IMR-90 (cell line): ENCODE measurements around the gene MSRB1. TPM values are rescaled to one million over a fixed set of nuclear protein-coding genes. Genes with fewer than 3 reads are reported as not detected.

Experiments
- ATAC-seq: fragments of 200-7000 bp; cut with Tn5 transposase; 2 replicates; pipeline ENCODE4 v1.9.1; 2020; ENCODE audit warnings: low read depth, mild to moderate bottlenecking, moderate library complexity
- BruUV-seq: library from RNA; stranded (reverse); fragments of 400-500 nt; replicated peaks from 2 replicates; lab custom pipeline; 2021; lab: Mats Ljungman, UMichigan
- CTCF ChIA-PET: fragments of 300-600 bp; formaldehyde crosslinking; extraction: SDS; loops from one replicate; lab custom pipeline; 2021; ENCODE audit warnings: antibody characterized with exemption; lab: Yijun Ruan, JAX
- POLR2A ChIA-PET: fragments of 300-600 bp; sonication (Branson Sonifier 250); formaldehyde crosslinking; loops from one replicate; lab custom pipeline; 2022; ENCODE audit warnings: antibody characterized with exemption; ENCODE audit not compliant: unreplicated experiment; lab: Charles Lee
- DNase-seq: peaks from one replicate; pipeline ENCODE4 v3.0.0; 2013
- H2AFZ ChIP-seq: replicated peaks from 2 replicates; pipeline ENCODE3; 2013; ENCODE audit warnings: low read length, mild to moderate bottlenecking; ENCODE audit not compliant: poor library complexity
- H2AK5ac ChIP-seq: 2 replicates; pipeline ENCODE4 v1.6.1; 2013; ENCODE audit warnings: low read depth, low read length, inconsistent platforms
- H2AK9ac ChIP-seq: replicated peaks from 2 replicates; pipeline ENCODE3; 2013; ENCODE audit warnings: mild to moderate bottlenecking, low read depth, low read length, moderate library complexity; ENCODE audit not compliant: poor library complexity
- H2BK120ac ChIP-seq: 2 replicates; pipeline ENCODE4 v1.6.1; 2013; ENCODE audit warnings: low read depth, low read length, inconsistent platforms
- H2BK15ac ChIP-seq: 3 replicates; pipeline ENCODE4 v1.6.1; 2013; ENCODE audit warnings: low read depth, low read length, inconsistent platforms
- H2BK20ac ChIP-seq: 2 replicates; pipeline ENCODE4 v1.6.1; 2013; ENCODE audit warnings: low read depth, mild to moderate bottlenecking, inconsistent platforms, low read length, moderate library complexity
- H2BK5ac ChIP-seq: 2 replicates; pipeline ENCODE4 v1.6.1; 2013; ENCODE audit warnings: mild to moderate bottlenecking, low read depth, low read length, inconsistent platforms; ENCODE audit not compliant: poor library complexity, severe bottlenecking
- H3K14ac ChIP-seq: replicated peaks from 2 replicates; pipeline ENCODE4 v1.6.1; 2013; ENCODE audit warnings: low read depth, low read length, inconsistent platforms
- H3K18ac ChIP-seq: 2 replicates; pipeline ENCODE4 v1.6.1; 2013; ENCODE audit warnings: low read depth, low read length, control low read depth
- H3K23ac ChIP-seq: 2 replicates; pipeline ENCODE4 v1.6.1; 2013; ENCODE audit warnings: low read depth, low read length, inconsistent platforms
- H3K27ac ChIP-seq: 2 replicates; pipeline ENCODE4 v1.5.1; 2013; ENCODE audit warnings: mild to moderate bottlenecking, control low read depth, low read length; ENCODE audit not compliant: insufficient read depth
- H3K27me3 ChIP-seq: 2 replicates; pipeline ENCODE4 v1.6.1; 2013; ENCODE audit warnings: low read length; ENCODE audit not compliant: control insufficient read depth, insufficient read depth
- H3K36me3 ChIP-seq: 2 replicates; pipeline ENCODE4 v1.6.1; 2013; ENCODE audit warnings: low read length, mixed read lengths; ENCODE audit not compliant: control insufficient read depth, insufficient read depth
- H3K4ac ChIP-seq: 2 replicates; pipeline ENCODE4 v1.6.1; 2013; ENCODE audit warnings: low read depth, low read length, inconsistent platforms
- H3K4me1 ChIP-seq: 2 replicates; pipeline ENCODE4 v1.6.1; 2013; ENCODE audit warnings: low read length, mixed read lengths; ENCODE audit not compliant: control insufficient read depth, insufficient read depth
- H3K4me2 ChIP-seq: 2 replicates; pipeline ENCODE4 v1.6.1; 2013; ENCODE audit warnings: low read depth, mild to moderate bottlenecking, control low read depth, low read length, moderate library complexity
- H3K4me3 ChIP-seq: 2 replicates; pipeline ENCODE4 v1.5.1; 2013; ENCODE audit warnings: low read depth, mild to moderate bottlenecking, control low read depth, low read length, moderate library complexity; ENCODE audit not compliant: insufficient read depth
- H3K56ac ChIP-seq: 2 replicates; pipeline ENCODE4 v1.6.1; 2013; ENCODE audit warnings: low read length, inconsistent platforms; ENCODE audit not compliant: insufficient read depth; ENCODE audit errors: extremely low read depth
- H3K79me1 ChIP-seq, 2 experiments: 2 replicates each; pipeline ENCODE4 v1.6.1; 2013; ENCODE audit warnings: low read length in 2 of 2, inconsistent platforms in 1 of 2, low read depth in 1 of 2
- H3K9ac ChIP-seq: 2 replicates; pipeline ENCODE4 v1.6.1; 2013; ENCODE audit warnings: low read depth, low read length, control low read depth
- H3K9me1 ChIP-seq: 2 replicates; pipeline ENCODE4 v1.6.1; 2013; ENCODE audit warnings: low read length, inconsistent platforms; ENCODE audit not compliant: insufficient read depth
- H3K9me3 ChIP-seq: 2 replicates; pipeline ENCODE4 v1.6.1; 2013; ENCODE audit warnings: low read length; ENCODE audit not compliant: control insufficient read depth, insufficient read depth
- H4K20me1 ChIP-seq: 2 replicates; pipeline ENCODE4 v1.6.1; 2013; ENCODE audit warnings: low read length, inconsistent platforms; ENCODE audit not compliant: insufficient read depth
- H4K5ac ChIP-seq: 2 replicates; pipeline ENCODE4 v1.6.1; 2013; ENCODE audit warnings: mild to moderate bottlenecking, low read depth, low read length, control low read depth
- H4K8ac ChIP-seq, 2 experiments: 2 replicates each; pipeline ENCODE4 v1.6.1; 2013; ENCODE audit warnings: low read depth in 2 of 2, low read length in 2 of 2, control low read depth in 1 of 2, inconsistent platforms in 1 of 2
- H4K91ac ChIP-seq: 2 replicates; pipeline ENCODE4 v1.6.1; 2013; ENCODE audit warnings: low read depth, low read length, inconsistent platforms; ENCODE audit not compliant: insufficient read depth
- BHLHE40 ChIP-seq: fragments of 150-350 bp; IDR thresholded peaks from 2 replicates; pipeline ENCODE4 v1.6.1; 2016; ENCODE audit warnings: mild to moderate bottlenecking, low read depth, low read length
- CHD1 ChIP-seq: IDR thresholded peaks from 2 replicates; pipeline ENCODE4 v1.6.1; 2012; ENCODE audit warnings: low read depth, low read length, improper control_type of control experiment
- FOS ChIP-seq: fragments of 150-350 bp; IDR thresholded peaks from 2 replicates; pipeline ENCODE4 v1.6.1; 2016; ENCODE audit warnings: low read depth, low read length
- MAFK ChIP-seq: IDR thresholded peaks from 2 replicates; pipeline ENCODE4 v1.6.1; 2012; ENCODE audit warnings: low read depth, low read length, improper control_type of control experiment
- MAZ ChIP-seq: IDR thresholded peaks from 2 replicates; pipeline ENCODE4 v1.6.1; 2012; ENCODE audit warnings: low read depth, mild to moderate bottlenecking, low read length, improper control_type of control experiment, moderate library complexity, borderline replicate concordance
- MXI1 ChIP-seq: IDR thresholded peaks from 2 replicates; pipeline ENCODE4 v1.6.1; 2012; ENCODE audit warnings: low read depth, mild to moderate bottlenecking, low read length, moderate library complexity, borderline replicate concordance
- POLR2A ChIP-seq: IDR thresholded peaks from 2 replicates; pipeline ENCODE4 v1.6.1; 2012; ENCODE audit warnings: mild to moderate bottlenecking, low read depth, low read length
- RFX5 ChIP-seq: IDR thresholded peaks from 2 replicates; pipeline ENCODE4 v1.8.0; 2012; ENCODE audit warnings: low read depth, mild to moderate bottlenecking, low read length, moderate library complexity
- SMC3 ChIP-seq: fragments of 150-350 bp; IDR thresholded peaks from 2 replicates; pipeline ENCODE4 v1.6.1; 2016; ENCODE audit warnings: low read depth, mild to moderate bottlenecking, antibody characterized with exemption, low read length, moderate library complexity
- USF2 ChIP-seq: fragments of 150-350 bp; IDR thresholded peaks from 2 replicates; pipeline ENCODE4 v1.6.1; 2017; ENCODE audit warnings: mild to moderate bottlenecking, antibody characterized with exemption, low read length, low read depth
- WGBS, 2 experiments: methylation state at CpG; one replicate each; pipeline versions ENCODE4 v1.1.5 to v1.1.7; 2013; ENCODE audit warnings: missing lambda C conversion rate in 2 of 2; ENCODE audit not compliant: insufficient read length in 1 of 2; ENCODE audit errors: extremely low coverage in 2 of 2; 5-methylcytosine and 5-hydroxymethylcytosine counted together
- dilution Hi-C: fragments of 300-500 bp; cut with HindIII; formaldehyde crosslinking; loops from one replicate; pipeline ENCODE4 v1.14.3; 2018; ENCODE audit warnings: low sequenced_read_pairs; ENCODE audit not compliant: unreplicated experiment
- in situ Hi-C: fragments of 300-500 bp; cut with MboI; formaldehyde crosslinking; loops from 3 replicates; pipeline ENCODE4 v1.14.3; 2019; ENCODE audit warnings: low sequenced_read_pairs, inconsistent platforms, mixed read lengths
- intact Hi-C: fragments of 100-400 bp; cut with micrococcal nuclease; formaldehyde crosslinking; loops from 2 replicates; pipeline ENCODE4 v1.10.0; 2022
- polyA plus RNA-seq, 3 experiments: library from polyadenylated mRNA; depleted of rRNA; stranded (reverse); fragments of >200 nt; gene quantifications; 2 replicates each; pipeline ENCODE4 v1.2.3, GENCODE V29; 2012; ENCODE audit warnings: low replicate concordance in 1 of 3
- total RNA-seq: library from RNA; depleted of rRNA; stranded (reverse); fragments of >200 nt; gene quantifications from 2 replicates; pipeline ENCODE4 v1.2.3, GENCODE V29; 2012

Gene MSRB1
- total and polyA plus RNA-seq, 2 of the 4 experiments (the other 2 are of a cell fraction), result 17.0 to 32.3 TPM

- peak; percentile 87 for ATAC-seq
- H3K4ac ChIP-seq, result peak within 1 kb of the TSS; percentile 95
- peaks cover 12% of the 10 kb centered on the region for H3K4me1 ChIP-seq
- peak within 1 kb of the TSS; percentile 73 for H3K56ac ChIP-seq
- peak within 1 kb of the TSS; percentile 91 for H2AK5ac ChIP-seq
- ChIA-PET POLR2A (interaction anchor here (0.6 to 1.0 kb wide), 4 partner anchors 15 to 176 kb away, joined by 3 to 9 read pairs (median 3); no protein-coding TSS in a partner anchor), CTCF (interaction anchor here (0.9 to 1.0 kb wide), 2 partner anchors 152 to 176 kb away, joined by 3 read pairs; no protein-coding TSS in a partner anchor)
- DNase-seq, result peak; percentile 98
- 0 out of 2 replicates have a peak, but pooled peaks have one; percentile 62 for TF ChIP-seq MXI1
- TF ChIP-seq USF2, result peak; percentile 38; the same call in 1 of the 2 replicates
- TF ChIP-seq RFX5, result no peak
- peak; percentile 100 for TF ChIP-seq POLR2A
- no peak for TF ChIP-seq MAFK
- peak; percentile 95; the same call in 1 of the 2 replicates for TF ChIP-seq CHD1
- peak; percentile 94 for TF ChIP-seq MAZ
- no peak for TF ChIP-seq SMC3
- peak; percentile 70; the same call in 1 of the 2 replicates for TF ChIP-seq BHLHE40
- no peak for TF ChIP-seq FOS
- H3K23ac ChIP-seq, result peak within 1 kb of the TSS; percentile 96
- peak within 1 kb of the TSS; percentile 99 for H3K14ac ChIP-seq
- dilution Hi-C loops, result no loop called here
- peak within 1 kb of the TSS; percentile 97 for H2AK9ac ChIP-seq
- no peaks in the 10 kb centered on the region for H3K9me3 ChIP-seq
- H2AFZ ChIP-seq, result peak within 1 kb of the TSS; percentile 95
- peak within 1 kb of the TSS; percentile 32; the same call in 1 of the 2 replicates for H2BK120ac ChIP-seq
- peak within 1 kb of the TSS; percentile 34; the same call in 1 of the 2 replicates for H3K18ac ChIP-seq
- H3K36me3 ChIP-seq, result peaks cover 27% of the 10 kb centered on the region
- peak within 1 kb of the TSS; percentile 92 for H3K27ac ChIP-seq
- 1% methylated on average over 69 of the region's 97 CpGs; no CpG with 5 or more reads in 1 of the 2 experiments for WGBS, 2 experiments
- peak within 1 kb of the TSS; percentile 93 for H3K9ac ChIP-seq
- in situ Hi-C loops, result no loop called here
- peak within 1 kb of the TSS; percentile 73 to 90; a peak in 3 of 4 replicates for H4K8ac ChIP-seq
- no peak within 1 kb of the TSS for H2BK20ac ChIP-seq
- peak within 1 kb of the TSS; percentile 81 for H4K5ac ChIP-seq
- BruUV-seq, result TSS peak; percentile 64
- no peak within 1 kb of the TSS for H2BK15ac ChIP-seq
- H3K27me3 ChIP-seq, result no peaks in the 10 kb centered on the region
- peak within 1 kb of the TSS; percentile 87 for H3K4me3 ChIP-seq
- H2BK5ac ChIP-seq, result peak within 1 kb of the TSS; percentile 78
- H4K91ac ChIP-seq, result peak within 1 kb of the TSS; percentile 86
- H4K20me1 ChIP-seq, result peaks cover 43% of the 10 kb centered on the region
- intact Hi-C loops, result no loop called here
- H3K79me1 ChIP-seq, result peaks cover 3 to 49% of the 10 kb centered on the region in 2 experiments
- 0 out of 2 replicates have a peak, but pooled peaks cover 4% of the 10 kb centered on the region for H3K9me1 ChIP-seq
- H3K4me2 ChIP-seq, result peak within 1 kb of the TSS; percentile 100
Measured at GRCh38 chr16:1964506-1965395, 21.8 kb upstream of the MSRB1 start, which contains the start of gene RPS2. TSS of gene RPS2 (minus strand) at chr16:1964826. CDS start at chr16:1964625, 201 bp downstream.
